Peyer's patch (tissue), 4 donors: ENCODE data around the gene FSIP1. TPM values are rescaled to one million over a fixed set of nuclear protein-coding genes. Genes with fewer than 3 reads are reported as not detected.

Source experiments
- DNase-seq, 3 donors: peaks; one replicate each; pipeline ENCODE4 v3.0.0-alpha.2; 2017 to 2019
- H3K27ac ChIP-seq, 4 donors: fragments of 200-600 bp; sonication (generic); one replicate each; pipeline ENCODE4 v1.5.1; 2016 to 2019
- H3K27me3 ChIP-seq, 2 donors: fragments of 200-600 bp; sonication (generic); one replicate each; pipeline ENCODE4 v1.5.1; 2019
- H3K36me3 ChIP-seq, 3 donors: fragments of 200-600 bp; sonication (generic); one replicate each; pipeline ENCODE4 v1.5.1; 2016 to 2019
- H3K4me1 ChIP-seq, 4 donors: fragments of 200-600 bp; sonication (generic); one replicate each; pipeline ENCODE4 v1.5.1; 2016 to 2019
- H3K4me3 ChIP-seq, 4 donors: fragments of 200-600 bp; sonication (generic); 1 replicate in 3 of 4; 2 replicates in 1 of 4; pipeline ENCODE4 v1.5.1; 2016 to 2019; ENCODE audit warnings: mild to moderate bottlenecking in 1 of 4
- H3K9me3 ChIP-seq, 4 donors: fragments of 200-600 bp; sonication (generic); one replicate each; pipeline ENCODE4 v1.5.1; 2016 to 2019; ENCODE audit warnings: mild to moderate bottlenecking in 1 of 4
- CTCF ChIP-seq, 6 experiments: fragments of 450-650 bp in 4 of 6; fragments of 200-600 bp in 2 of 6; sonication (generic) in 1 of 6; IDR thresholded peaks; one replicate each; pipeline ENCODE4 v1.5.1; 2017 to 2019; ENCODE audit warnings: antibody characterized with exemption in 6 of 6, mild to moderate bottlenecking in 3 of 6, moderate library complexity in 1 of 6
- POLR2A ChIP-seq, 2 donors: fragments of 450-650 bp; IDR thresholded peaks; one replicate each; pipeline ENCODE4 v1.5.1; 2017; ENCODE audit warnings: antibody characterized with exemption in 2 of 2, mild to moderate bottlenecking in 2 of 2, moderate library complexity in 2 of 2
- total RNA-seq, 4 donors: library from RNA; depleted of rRNA; stranded (reverse); fragments of >200 nt; gene quantifications; one replicate each; pipeline ENCODE4 v1.1.0, GENCODE V29; 2016

FSIP1 gene
- total RNA-seq, 4 donors from 2014 or later: not detected

GRCh38 chr15:39658740-39659139 lies 123.9 kb downstream of the FSIP1 start:
- DNase-seq: no peak
- H3K27me3 ChIP-seq: no peaks in the 10 kb centered on the region
- TF ChIP-seq CTCF (IDR thresholded peaks at IDR 0.05): no peak
- TF ChIP-seq POLR2A (IDR thresholded peaks at IDR 0.05): no peak
- H3K36me3 ChIP-seq: no peaks in the 10 kb centered on the region
- H3K4me1 ChIP-seq: no peaks in the 10 kb centered on the region
- no peaks in the 10 kb centered on the region for H3K9me3 ChIP-seq
- no peak overlapping the region for H3K4me3 ChIP-seq
- H3K27ac ChIP-seq: no peak overlapping the region

- Histone ChIP-seq H3K4me3 (no peak overlapping the region), H3K27me3 (no peaks in the 10 kb centered on the region), H3K27ac (no peak overlapping the region), H3K4me1 (no peaks in the 10 kb centered on the region), H3K9me3 (no peaks in the 10 kb centered on the region), H3K36me3 (no peaks in the 10 kb centered on the region)
- no peak for TF ChIP-seq POLR2A (IDR thresholded peaks at IDR 0.05)
- TF ChIP-seq CTCF (IDR thresholded peaks at IDR 0.05): no peak
- DNase-seq: no peak
These were observed 125.0 kb downstream of the FSIP1 start for GRCh38 chr15:39657668-39658067.

GRCh38 chr15:39657181-39657580 lies 125.5 kb downstream of the FSIP1 start:
- H3K27ac ChIP-seq: no peak overlapping the region
- no peaks in the 10 kb centered on the region for H3K4me1 ChIP-seq
- H3K9me3 ChIP-seq: no peaks in the 10 kb centered on the region
- no peaks in the 10 kb centered on the region for H3K36me3 ChIP-seq
- TF ChIP-seq POLR2A (IDR thresholded peaks at IDR 0.05) (no peak), CTCF (IDR thresholded peaks at IDR 0.05) (no peak)
- no peaks in the 10 kb centered on the region for H3K27me3 ChIP-seq
- no peak for DNase-seq
- H3K4me3 ChIP-seq: no peak overlapping the region

- Histone ChIP-seq H3K4me3 (no peak overlapping the region), H3K4me1 (no peaks in the 10 kb centered on the region), H3K9me3 (no peaks in the 10 kb centered on the region), H3K36me3 (no peaks in the 10 kb centered on the region), H3K27me3 (no peaks in the 10 kb centered on the region), H3K27ac (no peak overlapping the region)
- no peak for TF ChIP-seq POLR2A (IDR thresholded peaks at IDR 0.05)
- TF ChIP-seq CTCF (IDR thresholded peaks at IDR 0.05): no peak
- no peak for DNase-seq
These were observed 128.3 kb downstream of the FSIP1 start for GRCh38 chr15:39654304-39654703.

- no peak overlapping the region for H3K4me3 ChIP-seq
- no peak for TF ChIP-seq CTCF (IDR thresholded peaks at IDR 0.05)
- no peak for TF ChIP-seq POLR2A (IDR thresholded peaks at IDR 0.05)
- H3K27ac ChIP-seq: no peak overlapping the region
- H3K36me3 ChIP-seq: no peaks in the 10 kb centered on the region
- no peaks in the 10 kb centered on the region for H3K9me3 ChIP-seq
- no peaks in the 10 kb centered on the region for H3K27me3 ChIP-seq
- no peak for DNase-seq
- H3K4me1 ChIP-seq: no peaks in the 10 kb centered on the region
These were observed 130.8 kb downstream of the FSIP1 start for GRCh38 chr15:39651881-39652280.

- Histone ChIP-seq H3K4me3 (no peak overlapping the region), H3K27me3 (no peaks in the 10 kb centered on the region), H3K36me3 (no peaks in the 10 kb centered on the region), H3K4me1 (no peaks in the 10 kb centered on the region), H3K9me3 (no peaks in the 10 kb centered on the region), H3K27ac (no peak overlapping the region)
- TF ChIP-seq POLR2A (IDR thresholded peaks at IDR 0.05) (no peak), CTCF (IDR thresholded peaks at IDR 0.05) (no peak)
- DNase-seq: no peak
These were observed 131.3 kb downstream of the FSIP1 start for GRCh38 chr15:39651295-39651694.
